Central memory CD8-positive, alpha-beta T cell (primary cell): ENCODE measurements around the gene BRF1.

Experiments
- ATAC-seq: fragments of 150-1000 bp; cut with Tn5 transposase; replicated peaks from 2 replicates; pipeline ENCODE4 v1.10.0; 2022; ENCODE audit warnings: mild to moderate bottlenecking, moderate FRiP score, moderate number of reproducible peaks; ENCODE audit not compliant: poor library complexity, severe bottlenecking; ENCODE audit errors: extremely low read depth
- DNase-seq, 2 donors: peaks; one replicate each; pipeline ENCODE4 v3.0.0; 2021; ENCODE audit warnings: low spot score in 2 of 2
- H3K27ac Mint-ChIP-seq: one replicate; pipeline ENCODE4 v1.8.0; 2022; ENCODE audit warnings: low read depth, mild to moderate bottlenecking, moderate library complexity, mixed read lengths
- H3K27me3 Mint-ChIP-seq: one replicate; pipeline ENCODE4 v1.8.0; 2022; ENCODE audit warnings: mixed read lengths
- H3K36me3 Mint-ChIP-seq: one replicate; pipeline ENCODE4 v1.8.0; 2022; ENCODE audit warnings: mild to moderate bottlenecking, moderate library complexity, mixed read lengths; ENCODE audit not compliant: insufficient read depth
- H3K4me1 Mint-ChIP-seq: one replicate; pipeline ENCODE4 v1.8.0; 2022; ENCODE audit warnings: mixed read lengths
- H3K4me3 Mint-ChIP-seq: one replicate; pipeline ENCODE4 v1.8.0; 2022; ENCODE audit warnings: mild to moderate bottlenecking, moderate library complexity, mixed read lengths
- H3K9me3 Mint-ChIP-seq: one replicate; pipeline ENCODE4 v1.8.0; 2022; ENCODE audit warnings: mixed read lengths

Gene BRF1

DNA sequence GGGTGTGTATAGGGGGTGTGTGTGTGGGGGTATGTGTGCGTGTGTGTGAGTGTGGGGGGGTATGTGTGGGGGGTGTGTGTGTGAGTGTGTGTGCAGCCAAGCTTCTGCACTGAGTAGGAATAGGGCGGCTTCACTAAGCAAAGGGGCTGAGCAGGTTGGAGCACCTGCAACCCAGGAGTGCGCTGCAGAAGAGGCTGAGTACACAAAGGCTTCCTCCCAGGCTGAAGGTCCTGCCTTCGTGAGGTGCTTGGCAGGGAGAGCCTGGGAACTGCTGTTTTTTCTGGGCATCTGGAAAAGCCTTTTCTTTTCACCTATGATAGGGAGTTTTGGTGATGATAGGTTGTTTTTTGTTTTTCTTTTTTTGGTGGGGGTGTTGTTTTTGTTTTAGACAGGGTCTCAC, 113.7 kb downstream of the BRF1 start:
- Mint-ChIP-seq H3K4me1 (peaks cover 5% of the 10 kb centered on the region), H3K27me3 (peaks cover 12% of the 10 kb centered on the region), H3K4me3 (no peak overlapping the region), H3K9me3 (no peaks in the 10 kb centered on the region), H3K27ac (no peak overlapping the region), H3K36me3 (peaks cover 8% of the 10 kb centered on the region)
- DNase-seq, result no peak
- ATAC-seq, result no peak

GRCh38 chr14:105185973-105186372, 114.8 kb downstream of the BRF1 start:
- H3K36me3 Mint-ChIP-seq, result peaks cover 9% of the 10 kb centered on the region
- H3K27ac Mint-ChIP-seq, result peak overlapping the region; percentile 55
- no peak for DNase-seq
- peaks cover 5% of the 10 kb centered on the region for H3K4me1 Mint-ChIP-seq
- peaks cover 12% of the 10 kb centered on the region for H3K27me3 Mint-ChIP-seq
- H3K9me3 Mint-ChIP-seq, result no peaks in the 10 kb centered on the region
- no peak overlapping the region for H3K4me3 Mint-ChIP-seq
- no peak for ATAC-seq

DNA sequence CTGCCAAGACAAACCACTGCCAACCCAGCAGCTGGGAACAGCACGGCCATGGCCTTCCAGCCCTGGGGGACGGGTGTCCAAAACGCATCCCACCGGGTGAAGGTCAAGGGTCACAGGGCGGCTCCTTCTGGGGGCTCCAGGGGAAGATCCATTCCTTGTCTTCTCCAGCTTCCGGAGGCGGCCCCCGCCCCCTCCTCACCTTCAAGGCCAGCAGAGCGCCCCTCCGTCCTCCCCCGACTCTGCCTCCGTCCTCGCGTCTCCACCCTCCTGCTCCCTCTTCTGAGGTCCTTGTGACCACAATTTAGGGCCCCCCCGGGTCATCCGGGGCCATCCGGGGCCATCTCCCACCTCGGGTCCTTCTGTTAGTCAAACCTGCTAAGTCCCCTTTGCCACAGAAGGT, 115.8 kb downstream of the BRF1 start:
- peaks cover 5% of the 10 kb centered on the region for H3K4me1 Mint-ChIP-seq
- H3K36me3 Mint-ChIP-seq, result peaks cover 8% of the 10 kb centered on the region
- DNase-seq, result no peak
- no peak overlapping the region for H3K27ac Mint-ChIP-seq
- H3K9me3 Mint-ChIP-seq, result no peaks in the 10 kb centered on the region
- ATAC-seq, result no peak
- no peak overlapping the region for H3K4me3 Mint-ChIP-seq
- H3K27me3 Mint-ChIP-seq, result peaks cover 12% of the 10 kb centered on the region

GRCh38 chr14:105184461-105184860, 116.3 kb downstream of the BRF1 start:
- Mint-ChIP-seq H3K27ac (no peak overlapping the region), H3K4me1 (peaks cover 5% of the 10 kb centered on the region), H3K4me3 (no peak overlapping the region), H3K36me3 (peaks cover 8% of the 10 kb centered on the region), H3K9me3 (no peaks in the 10 kb centered on the region), H3K27me3 (peaks cover 12% of the 10 kb centered on the region)
- no peak for DNase-seq
- no peak for ATAC-seq

GRCh38 chr14:105182296-105183020, 118.3 kb downstream of the BRF1 start:
- peaks cover 12% of the 10 kb centered on the region for H3K27me3 Mint-ChIP-seq
- no peaks in the 10 kb centered on the region for H3K4me1 Mint-ChIP-seq
- H3K4me3 Mint-ChIP-seq, result peak overlapping the region; percentile 56
- DNase-seq, result no peak
- no peaks in the 10 kb centered on the region for H3K9me3 Mint-ChIP-seq
- H3K27ac Mint-ChIP-seq, result no peak overlapping the region
- ATAC-seq, result no peak
- H3K36me3 Mint-ChIP-seq, result peaks cover 5% of the 10 kb centered on the region

DNA sequence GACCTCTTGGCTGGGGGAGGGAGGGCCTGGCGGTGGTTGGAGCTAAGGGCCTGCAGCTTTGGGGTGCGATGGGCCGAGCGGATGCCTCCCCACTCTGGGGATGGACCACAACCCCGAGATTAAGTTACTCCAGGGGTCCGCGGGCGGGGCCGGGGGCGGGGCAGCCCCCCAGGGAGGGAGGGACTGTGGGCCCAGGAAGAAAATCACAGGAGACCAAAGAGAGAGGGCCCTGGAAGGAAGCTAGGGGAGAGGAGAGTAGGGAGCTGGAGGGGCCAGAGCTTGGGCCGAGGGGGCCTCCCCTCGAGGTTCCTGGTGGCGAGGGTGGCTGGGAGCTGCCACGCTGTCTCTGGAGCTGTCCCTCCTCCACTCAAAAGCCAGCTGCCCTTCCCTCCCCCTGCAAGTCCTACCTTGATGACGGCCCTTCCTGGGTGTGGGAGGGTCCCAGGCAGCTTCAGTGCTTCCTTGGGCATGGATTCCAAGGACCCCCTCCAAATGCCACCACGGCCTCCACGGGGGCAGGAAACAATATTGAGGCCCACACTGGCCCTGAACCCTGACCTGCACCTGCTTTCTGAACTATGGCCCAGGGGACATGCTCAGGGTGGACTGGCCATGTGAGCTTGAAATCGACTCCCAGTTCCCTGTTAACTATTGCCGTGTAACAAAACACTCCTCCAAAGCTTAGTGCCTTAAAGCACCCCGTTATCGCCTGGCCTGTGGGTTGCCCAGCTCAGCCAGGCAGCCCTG, 119.1 kb downstream of the BRF1 start:
- H3K9me3 Mint-ChIP-seq, result no peaks in the 10 kb centered on the region
- no peak overlapping the region for H3K27ac Mint-ChIP-seq
- H3K27me3 Mint-ChIP-seq, result peaks cover 12% of the 10 kb centered on the region
- peaks cover 5% of the 10 kb centered on the region for H3K36me3 Mint-ChIP-seq
- no peaks in the 10 kb centered on the region for H3K4me1 Mint-ChIP-seq
- no peak for DNase-seq
- peak overlapping the region; percentile 56 for H3K4me3 Mint-ChIP-seq
- ATAC-seq, result no peak

GRCh38 chr14:105180592-105181548, 119.9 kb downstream of the BRF1 start, which contains the start of gene NUDT14:
NUDT14 (minus strand) TSS chr14:105181312; CDS start chr14:105181209, 103 bp downstream.
- Mint-ChIP-seq H3K36me3 (peaks cover 5% of the 10 kb centered on the region), H3K27me3 (peaks cover 12% of the 10 kb centered on the region), H3K4me3 (peak within 1 kb of the TSS; percentile 71), H3K4me1 (no peaks in the 10 kb centered on the region), H3K9me3 (no peaks in the 10 kb centered on the region), H3K27ac (no peak within 1 kb of the TSS)
- ATAC-seq, result peak; percentile 79
- DNase-seq, result peak; percentile 67 to 68

- DNase-seq (no peak), ATAC-seq (no peak)
- peaks cover 6% of the 10 kb centered on the region for H3K36me3 Mint-ChIP-seq
- peaks cover 2% of the 10 kb centered on the region for H3K27me3 Mint-ChIP-seq
- H3K27ac Mint-ChIP-seq, result no peak overlapping the region
- H3K4me1 Mint-ChIP-seq, result peaks cover 8% of the 10 kb centered on the region
- H3K9me3 Mint-ChIP-seq, result no peaks in the 10 kb centered on the region
- no peak overlapping the region for H3K4me3 Mint-ChIP-seq
Observed at GRCh38 chr14:105179191-105179590, 121.6 kb downstream of the BRF1 start.

GRCh38 chr14:105178868-105179140, 122.0 kb downstream of the BRF1 start:
- no peak for DNase-seq
- peaks cover 7% of the 10 kb centered on the region for H3K36me3 Mint-ChIP-seq
- H3K4me3 Mint-ChIP-seq, result no peak overlapping the region
- no peaks in the 10 kb centered on the region for H3K27me3 Mint-ChIP-seq
- ATAC-seq, result no peak
- no peak overlapping the region for H3K27ac Mint-ChIP-seq
- no peaks in the 10 kb centered on the region for H3K9me3 Mint-ChIP-seq
- H3K4me1 Mint-ChIP-seq, result peaks cover 10% of the 10 kb centered on the region

GRCh38 chr14:105178069-105178867, 122.5 kb downstream of the BRF1 start:
- H3K4me1 Mint-ChIP-seq, result peaks cover 10% of the 10 kb centered on the region
- H3K9me3 Mint-ChIP-seq, result no peaks in the 10 kb centered on the region
- ATAC-seq (no peak), DNase-seq (no peak)
- H3K27me3 Mint-ChIP-seq, result no peaks in the 10 kb centered on the region
- peaks cover 7% of the 10 kb centered on the region for H3K36me3 Mint-ChIP-seq
- H3K27ac Mint-ChIP-seq, result no peak overlapping the region
- peak overlapping the region; percentile 27 for H3K4me3 Mint-ChIP-seq

- Mint-ChIP-seq H3K4me3 (no peak overlapping the region), H3K9me3 (no peaks in the 10 kb centered on the region), H3K27ac (peak overlapping the region; percentile 32), H3K4me1 (peaks cover 10% of the 10 kb centered on the region), H3K27me3 (no peaks in the 10 kb centered on the region), H3K36me3 (peaks cover 5% of the 10 kb centered on the region)
- DNase-seq (no peak), ATAC-seq (no peak)
Observed at GRCh38 chr14:105177082-105177481, 123.7 kb downstream of the BRF1 start.

DNA sequence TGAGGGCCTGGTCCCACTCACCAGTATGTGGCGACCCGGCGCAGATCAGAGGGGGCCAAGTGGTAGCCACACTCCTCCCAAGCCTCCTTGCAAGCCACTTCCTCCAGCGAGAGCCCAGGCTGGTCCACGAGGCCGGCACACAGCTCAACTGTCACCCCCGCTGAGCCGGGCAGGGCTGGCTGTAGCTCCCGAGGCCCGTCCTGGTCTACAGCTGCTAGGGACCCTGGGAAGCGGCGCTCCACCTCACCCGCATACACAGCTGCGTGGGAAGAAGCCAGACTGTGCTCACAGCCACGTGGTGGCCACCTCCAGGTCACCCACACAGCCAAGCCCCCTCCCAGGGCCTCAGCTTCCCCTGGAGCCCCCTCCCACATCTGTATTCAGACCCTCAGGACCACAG, 124.3 kb downstream of the BRF1 start:
- H3K4me3 Mint-ChIP-seq, result no peak overlapping the region
- DNase-seq, result no peak
- no peaks in the 10 kb centered on the region for H3K27me3 Mint-ChIP-seq
- H3K27ac Mint-ChIP-seq, result peak overlapping the region; percentile 32
- no peak for ATAC-seq
- peaks cover 4% of the 10 kb centered on the region for H3K36me3 Mint-ChIP-seq
- peaks cover 10% of the 10 kb centered on the region for H3K4me1 Mint-ChIP-seq
- no peaks in the 10 kb centered on the region for H3K9me3 Mint-ChIP-seq
